A549 (cell line): Measurements from ENCODE around the gene DENND10.
"Not testable (repeated sequence)": the region's sequence is repeated elsewhere in the genome, so short reads cannot be mapped to it uniquely, and the experiment has no call there.

Source experiments
- BHLHE40 ChIP-seq: IDR thresholded peaks from 2 replicates; pipeline ENCODE4 v1.6.1; 2012; ENCODE audit warnings: low read depth, low read length, inconsistent platforms
- CHD2 ChIP-seq: fragments of 150-350 bp; IDR thresholded peaks from 2 replicates; pipeline ENCODE4 v1.6.1; 2014; ENCODE audit warnings: low read length; ENCODE audit not compliant: partially characterized antibody
- CTCF ChIP-seq: fragments of >200 bp; sonication (Bioruptor Twin); formaldehyde crosslinking; IDR thresholded peaks from 3 replicates; pipeline ENCODE4 v1.5.1; 2016
- KDM1A ChIP-seq: fragments of 200-600 bp; sonication (generic); IDR thresholded peaks from 2 replicates; pipeline ENCODE4 v1.6.1; 2016; ENCODE audit warnings: low read depth, mild to moderate bottlenecking
- MYC ChIP-seq: IDR thresholded peaks from 2 replicates; pipeline ENCODE4 v1.6.1; 2012; ENCODE audit warnings: mild to moderate bottlenecking, inconsistent platforms, low read length, improper control_type of control experiment, borderline replicate concordance
- NR3C1 ChIP-seq: fragments of >200 bp; sonication (Bioruptor Twin); formaldehyde crosslinking; IDR thresholded peaks from 3 replicates; pipeline ENCODE4 v1.6.1; 2017
- PBX3 ChIP-seq: IDR thresholded peaks from 2 replicates; pipeline ENCODE4 v1.6.1; 2012
- POLR2A ChIP-seq: IDR thresholded peaks from 2 replicates; pipeline ENCODE4 v1.6.1; 2012; ENCODE audit warnings: mild to moderate bottlenecking, low read length
- REST ChIP-seq: fragments of 200-600 bp; sonication (generic); IDR thresholded peaks from 2 replicates; pipeline ENCODE4 v1.6.1; 2016; ENCODE audit warnings: antibody characterized with exemption, mild to moderate bottlenecking, moderate library complexity
- RNF2 ChIP-seq: fragments of 200-600 bp; sonication (generic); IDR thresholded peaks from 2 replicates; pipeline ENCODE4 v1.6.1; 2016; ENCODE audit warnings: low read depth, mild to moderate bottlenecking, antibody characterized with exemption, moderate library complexity, borderline replicate concordance
- SMC3 ChIP-seq: fragments of >200 bp; sonication (Bioruptor Twin); formaldehyde crosslinking; IDR thresholded peaks from 3 replicates; pipeline ENCODE4 v1.6.1; 2018; ENCODE audit warnings: inconsistent platforms
- TP53 ChIP-seq: fragments of 250-450 bp; sonication (Bioruptor Pico); IDR thresholded peaks from 2 replicates; pipeline ENCODE4 v1.5.0; 2021; ENCODE audit warnings: mild to moderate bottlenecking, moderate library complexity
- TF ChIP-seq, protein P1 (sequence below): fragments of 250-450 bp; sonication (Bioruptor Pico); IDR thresholded peaks from 2 replicates; pipeline ENCODE4 v1.5.0; 2021; ENCODE audit warnings: mild to moderate bottlenecking, moderate library complexity, borderline replicate concordance
- TF ChIP-seq, protein P2 (sequence below): fragments of 450-650 bp; IDR thresholded peaks from 2 replicates; pipeline ENCODE4 v1.6.1; 2014; ENCODE audit warnings: antibody characterized with exemption

- not testable (repeated sequence) for TF ChIP-seq NR3C1, CTCF, REST, POLR2A, KDM1A, TP53, SMC3, BHLHE40, CHD2, RNF2, PBX3, MYC
- TF ChIP-seq, protein P1, sequence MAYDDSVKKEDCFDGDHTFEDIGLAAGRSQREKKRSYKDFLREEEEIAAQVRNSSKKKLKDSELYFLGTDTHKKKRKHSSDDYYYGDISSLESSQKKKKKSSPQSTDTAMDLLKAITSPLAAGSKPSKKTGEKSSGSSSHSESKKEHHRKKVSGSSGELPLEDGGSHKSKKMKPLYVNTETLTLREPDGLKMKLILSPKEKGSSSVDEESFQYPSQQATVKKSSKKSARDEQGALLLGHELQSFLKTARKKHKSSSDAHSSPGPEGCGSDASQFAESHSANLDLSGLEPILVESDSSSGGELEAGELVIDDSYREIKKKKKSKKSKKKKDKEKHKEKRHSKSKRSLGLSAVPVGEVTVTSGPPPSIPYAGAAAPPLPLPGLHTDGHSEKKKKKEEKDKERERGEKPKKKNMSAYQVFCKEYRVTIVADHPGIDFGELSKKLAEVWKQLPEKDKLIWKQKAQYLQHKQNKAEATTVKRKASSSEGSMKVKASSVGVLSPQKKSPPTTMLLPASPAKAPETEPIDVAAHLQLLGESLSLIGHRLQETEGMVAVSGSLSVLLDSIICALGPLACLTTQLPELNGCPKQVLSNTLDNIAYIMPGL (CRISPR knock-in tag): not testable (repeated sequence)
- TF ChIP-seq, protein P2, sequence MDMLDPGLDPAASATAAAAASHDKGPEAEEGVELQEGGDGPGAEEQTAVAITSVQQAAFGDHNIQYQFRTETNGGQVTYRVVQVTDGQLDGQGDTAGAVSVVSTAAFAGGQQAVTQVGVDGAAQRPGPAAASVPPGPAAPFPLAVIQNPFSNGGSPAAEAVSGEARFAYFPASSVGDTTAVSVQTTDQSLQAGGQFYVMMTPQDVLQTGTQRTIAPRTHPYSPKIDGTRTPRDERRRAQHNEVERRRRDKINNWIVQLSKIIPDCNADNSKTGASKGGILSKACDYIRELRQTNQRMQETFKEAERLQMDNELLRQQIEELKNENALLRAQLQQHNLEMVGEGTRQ: not testable (repeated sequence)
Observed at GRCh38 chr10:119151601-119152000, 47.7 kb downstream of the DENND10 start.
